ENCODE measurements around the gene SBSN. TPM values are rescaled to one million over a fixed set of nuclear protein-coding genes. Genes with fewer than 3 reads are reported as not detected.

SBSN gene
- polyA plus RNA-seq, 1 donor, result not detected

DNA sequence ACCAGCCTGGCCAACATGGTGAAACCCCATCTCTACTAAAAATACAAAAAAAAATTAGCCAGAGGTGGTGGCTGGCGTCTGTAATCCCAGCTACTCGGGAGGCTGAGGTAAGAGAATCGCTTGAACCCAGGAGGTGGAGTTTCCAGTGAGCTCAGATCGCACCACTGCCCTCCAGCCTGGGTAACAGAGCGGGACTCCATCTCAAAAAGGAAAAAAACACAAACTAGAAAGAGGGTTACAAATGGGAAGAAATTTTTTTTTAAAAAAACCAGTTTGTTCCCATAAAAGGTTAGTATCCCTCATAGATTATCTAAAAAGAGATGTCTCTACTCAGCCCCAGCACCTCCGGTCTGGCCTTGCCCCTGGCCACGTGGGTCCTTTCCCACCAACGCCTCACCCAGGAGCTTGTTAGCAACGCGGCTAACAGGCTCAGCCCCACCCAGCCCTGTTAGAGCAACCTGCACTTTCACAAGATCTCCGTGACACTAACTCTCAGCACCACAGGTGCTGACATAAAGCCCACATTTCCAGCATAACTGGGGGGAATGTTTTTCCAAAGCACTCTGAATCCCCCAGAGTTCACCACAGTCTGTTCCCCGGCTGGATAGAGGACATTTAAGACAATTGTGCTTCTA, 19.0 kb downstream of the SBSN start:
- DNase-seq (ENCODE audit: low read depth), result no peak

DNA sequence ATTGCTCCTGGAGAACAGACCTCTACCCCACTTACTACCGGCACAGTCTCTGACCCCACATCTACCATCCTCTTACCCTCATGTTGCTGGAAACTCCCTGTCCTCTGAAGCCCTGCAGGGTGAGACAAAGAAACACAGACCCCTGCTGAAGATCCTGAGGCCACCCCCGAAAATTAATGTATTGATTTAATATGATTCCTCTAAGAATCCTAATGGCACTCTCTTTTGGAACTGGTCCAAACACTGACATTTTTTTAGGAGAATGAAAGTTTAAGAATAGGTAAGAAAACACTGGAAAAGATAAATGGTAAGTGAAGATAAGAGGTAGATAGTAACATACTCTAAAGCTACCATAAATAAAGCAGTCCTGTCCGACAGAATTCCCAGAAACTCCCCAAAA, 20.0 kb downstream of the SBSN start:
- no peak for DNase-seq (ENCODE audit: low read depth)

DNA sequence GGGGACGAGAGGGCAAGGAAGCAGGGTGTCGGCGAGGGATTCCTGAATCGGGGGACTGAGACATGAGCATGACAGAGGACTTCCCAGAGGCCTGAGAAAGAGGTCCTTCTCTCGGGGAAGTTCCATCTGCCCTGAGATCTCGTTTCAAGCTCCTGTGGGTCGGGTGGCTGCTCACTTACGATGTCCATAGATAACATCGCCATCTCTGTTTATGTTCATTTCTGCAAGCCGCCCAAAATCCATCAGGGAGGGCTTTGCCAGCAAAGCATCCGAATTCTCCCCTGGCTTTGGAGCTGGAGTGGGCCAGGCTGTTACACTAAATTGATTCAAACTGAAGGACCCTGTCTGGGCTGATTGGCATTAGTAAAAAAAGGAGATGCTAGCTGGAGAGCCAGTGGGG, 20.6 kb downstream of the SBSN start:
- no peak for DNase-seq (ENCODE audit: low read depth)

DNA sequence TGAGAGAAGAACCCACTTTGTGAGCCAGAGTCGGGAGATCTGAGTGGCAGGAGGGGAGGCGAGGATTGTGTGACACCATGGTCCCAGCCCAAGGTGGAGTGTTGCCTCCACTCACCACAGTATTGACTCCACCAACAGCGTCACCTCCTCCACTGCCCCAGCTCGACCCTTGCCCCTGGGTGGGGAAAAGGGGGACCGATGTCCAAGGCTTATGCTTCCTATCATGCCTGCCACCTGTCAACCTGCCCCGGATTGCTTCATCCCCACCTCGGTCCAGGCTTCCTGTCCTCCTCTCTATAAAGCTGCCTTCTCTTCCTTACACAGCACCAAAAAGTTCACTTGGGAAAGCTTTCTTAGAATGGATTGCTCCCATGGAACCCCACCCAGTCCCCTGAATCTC, 22.1 kb downstream of the SBSN start:
- DNase-seq (ENCODE audit: low read depth), result no peak

DNA sequence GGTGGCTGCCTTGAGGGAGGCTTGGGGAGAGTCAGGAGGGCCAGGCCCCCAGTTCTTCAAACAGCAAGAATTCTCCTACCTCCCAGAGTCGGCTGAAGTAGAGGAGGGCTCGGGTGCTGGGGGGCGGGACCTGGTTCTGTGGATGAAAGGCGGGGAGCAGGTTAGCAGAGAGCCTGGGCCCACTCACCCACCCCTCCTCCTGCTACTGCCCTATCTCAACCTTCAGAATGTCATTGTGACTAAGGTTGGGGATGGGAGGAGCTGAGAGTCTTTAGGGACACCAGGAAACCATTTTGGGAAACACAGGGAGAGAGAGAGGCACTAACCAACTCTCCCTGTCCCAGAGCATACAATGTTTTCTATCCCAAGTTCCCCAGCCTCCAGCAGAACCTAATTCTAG, 25.4 kb downstream of the SBSN start:
- DNase-seq (ENCODE audit: low read depth), result no peak

DNA sequence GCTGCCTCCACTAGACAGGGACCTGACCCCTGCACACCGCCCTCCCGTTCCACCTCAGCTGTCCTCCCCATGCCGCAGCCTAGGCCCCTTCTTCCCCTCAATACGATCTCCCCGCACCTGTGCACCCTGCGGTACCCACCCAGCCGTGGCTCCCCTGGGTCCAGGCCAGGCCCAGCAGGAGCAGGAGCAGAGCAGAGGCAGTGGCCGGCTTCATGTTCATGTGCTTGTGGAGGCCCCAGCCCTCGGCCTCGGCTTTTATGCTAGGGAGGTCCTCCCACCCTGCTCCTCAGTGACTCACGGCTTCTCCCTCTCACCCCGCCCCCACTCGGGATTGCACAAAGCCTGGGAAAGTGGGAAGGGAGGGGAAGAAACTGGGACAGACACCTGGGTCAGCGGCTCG, 26.4 kb downstream of the SBSN start:
- DNase-seq (ENCODE audit: low read depth), result no peak

DNA sequence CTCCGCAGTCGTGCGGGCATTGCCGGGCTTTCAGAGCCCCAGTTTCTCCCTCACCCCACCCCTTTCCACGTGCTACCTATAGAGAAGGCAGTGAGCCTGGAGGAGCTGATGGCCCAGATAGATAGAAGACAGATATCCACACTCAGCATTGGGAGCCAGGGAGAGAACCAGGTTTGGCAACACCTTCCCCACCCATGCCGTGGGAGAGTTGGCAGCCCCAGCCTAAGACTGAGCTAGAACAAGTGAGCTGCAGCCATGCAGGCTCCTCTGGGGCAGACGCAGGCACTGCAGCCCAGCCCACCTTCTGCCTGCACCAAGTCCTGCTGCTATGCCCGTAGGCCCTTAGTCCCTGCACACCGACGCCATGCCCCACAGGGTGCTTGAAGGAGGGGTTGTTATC, 27.5 kb downstream of the SBSN start:
- no peak for DNase-seq (ENCODE audit: low read depth)

DNA sequence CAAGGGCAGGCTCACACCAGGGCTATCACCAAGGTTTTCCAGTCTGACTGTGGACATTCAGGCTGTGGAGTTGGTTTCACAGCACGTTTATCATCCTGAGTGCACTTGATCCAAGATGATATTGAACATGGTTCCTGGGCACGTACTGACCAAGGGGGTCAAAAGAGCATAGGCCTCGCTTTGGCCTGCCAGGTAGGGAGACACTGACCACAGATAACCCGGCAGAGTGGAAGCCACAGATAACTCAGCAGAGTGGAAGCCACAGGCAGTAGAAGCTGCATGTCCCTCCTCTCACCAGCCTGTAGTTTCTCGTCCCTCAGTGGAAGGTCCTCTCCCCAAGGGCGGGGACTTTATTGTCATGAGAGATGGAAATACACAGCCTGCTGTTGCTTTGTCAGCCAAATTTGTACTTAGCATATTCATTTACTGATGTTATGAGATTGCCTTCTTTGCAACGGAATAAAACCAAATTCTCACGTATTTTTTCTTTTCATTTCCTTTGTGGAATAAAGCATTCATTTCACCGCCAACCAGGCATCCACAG, 29.1 kb downstream of the SBSN start:
- DNase-seq (ENCODE audit: low read depth), result no peak

DNA sequence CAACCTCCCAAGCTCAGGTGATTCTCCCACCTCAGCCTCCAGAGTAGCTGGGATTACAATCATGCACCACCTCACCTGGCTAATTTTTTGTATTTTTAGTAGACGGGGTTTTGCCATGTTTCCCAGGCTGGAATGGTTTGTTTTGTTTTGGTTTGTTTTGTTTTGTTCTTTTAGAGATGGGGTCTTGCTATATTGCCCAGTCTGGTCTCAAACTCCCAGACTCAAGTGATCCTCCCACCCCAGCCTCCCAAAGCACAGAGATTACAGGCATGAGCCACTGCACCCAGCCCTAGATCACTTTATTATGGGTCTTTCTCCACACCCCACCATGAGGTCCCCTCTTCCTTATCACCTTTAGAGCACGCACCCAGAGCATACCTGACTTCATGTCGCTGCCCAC, 29.9 kb downstream of the SBSN start:
- no peak for DNase-seq (ENCODE audit: low read depth)

DNA sequence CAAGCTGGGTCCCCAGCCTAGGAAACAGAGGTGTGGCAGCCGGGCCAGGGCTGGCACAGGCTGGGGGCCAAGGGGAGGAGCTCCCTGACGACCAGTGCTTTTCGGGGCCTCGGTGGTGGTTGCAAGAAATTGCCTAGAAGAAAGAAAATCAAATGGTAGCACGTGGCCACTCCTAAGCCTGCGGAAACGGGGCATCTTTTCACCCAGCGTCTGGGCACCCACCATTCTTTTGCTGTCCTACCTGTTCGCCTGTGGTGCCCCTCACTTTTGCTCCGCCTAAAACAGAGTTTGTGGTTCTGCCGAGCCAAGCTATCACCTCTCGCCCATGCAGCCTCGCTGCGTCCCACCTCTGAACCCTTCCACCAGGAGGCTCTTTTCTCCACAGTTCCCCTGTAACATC, 30.7 kb downstream of the SBSN start:
- DNase-seq (ENCODE audit: low read depth), result no peak

DNA sequence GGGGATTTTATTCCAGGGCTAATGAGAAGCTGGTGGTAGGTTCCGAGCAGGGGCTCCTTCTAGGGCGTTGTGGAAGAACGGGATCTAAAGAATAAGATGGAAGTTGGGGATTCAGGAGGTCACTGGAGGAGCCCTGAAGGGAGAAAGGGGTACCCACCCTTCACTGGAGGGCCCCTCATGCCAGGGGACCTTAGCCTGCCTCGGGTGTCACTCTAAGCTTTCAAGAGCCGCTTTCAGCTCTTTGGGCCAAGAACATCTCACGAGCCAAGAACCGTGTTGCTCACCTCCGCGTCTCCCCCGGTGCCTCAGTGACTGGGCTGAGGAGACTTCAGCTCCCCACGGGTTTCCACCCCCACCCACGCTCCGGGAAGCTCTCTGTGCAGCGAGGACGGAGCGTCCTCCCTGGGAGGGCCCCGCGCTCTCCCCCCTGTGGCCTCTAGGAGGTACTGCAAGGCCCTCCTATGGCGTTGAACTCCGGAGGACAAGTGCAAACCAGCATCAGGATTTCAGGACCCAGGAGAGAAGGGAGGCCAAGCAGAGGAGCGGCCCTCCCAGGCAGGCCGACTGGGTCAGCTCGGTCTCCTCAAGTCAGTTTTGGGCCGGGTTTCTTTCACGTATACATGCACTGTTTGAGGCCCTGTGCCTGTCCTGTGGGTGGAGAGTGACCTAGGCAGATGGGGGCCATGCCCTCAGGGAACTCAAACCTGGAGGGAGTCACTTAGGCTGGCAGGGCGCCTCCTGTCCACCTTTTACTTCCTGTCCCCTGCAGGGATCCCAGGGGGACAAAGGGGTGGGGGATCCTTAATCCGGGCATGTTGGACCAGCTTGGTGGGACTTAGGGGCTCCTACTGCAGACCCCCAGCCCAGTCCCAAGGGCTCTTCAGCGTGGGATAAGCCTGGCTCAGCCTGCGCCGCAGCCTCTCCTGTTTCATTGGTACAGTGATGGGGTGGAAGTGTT, 32.7 kb downstream of the SBSN start:
- no peak for DNase-seq (ENCODE audit: low read depth)

DNA sequence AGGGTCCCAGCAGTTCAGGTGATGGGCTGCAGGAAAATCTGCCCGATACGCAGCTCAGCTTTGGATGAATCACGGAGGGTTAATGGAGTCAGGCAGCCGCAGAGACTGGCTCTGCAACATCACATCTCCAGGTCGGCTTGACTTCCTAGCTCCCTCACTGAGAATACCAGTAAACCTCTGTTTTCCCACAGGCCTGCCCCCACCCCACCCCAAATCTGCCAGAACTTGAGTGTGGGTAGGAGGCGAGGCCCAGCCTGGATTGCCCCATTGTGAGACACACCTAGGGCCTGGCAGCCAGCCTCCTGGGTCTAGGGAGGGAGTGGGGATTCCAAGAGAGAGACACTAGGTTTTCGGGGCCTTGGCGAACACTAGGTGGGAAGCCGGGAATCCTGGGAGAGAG, 34.1 kb downstream of the SBSN start:
- no peak for DNase-seq (ENCODE audit: low read depth)

DNA sequence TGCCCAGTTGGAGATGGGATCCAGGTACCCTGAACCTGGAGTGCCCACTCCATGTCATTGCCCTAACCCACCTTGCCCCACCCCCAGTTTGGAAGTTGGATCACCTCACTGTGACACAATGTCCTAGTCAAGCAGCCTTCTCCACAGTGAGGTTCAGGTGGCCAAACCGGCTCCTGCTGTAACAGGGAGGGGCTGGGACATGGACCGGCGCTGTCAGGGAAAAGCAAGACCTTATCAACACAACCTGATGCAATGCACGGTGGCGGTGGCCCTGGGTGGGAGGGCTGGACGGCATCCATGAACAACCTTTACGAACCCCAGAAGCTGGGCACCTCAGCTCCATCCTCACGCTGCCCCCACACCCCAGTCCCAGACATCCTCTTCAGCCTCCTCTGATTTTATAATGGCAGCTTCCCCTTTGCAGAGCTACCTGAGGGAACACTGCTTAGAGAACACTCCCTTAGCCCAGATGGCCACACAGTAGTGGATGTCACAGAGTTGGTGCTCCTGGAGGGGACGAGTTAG, 36.2 kb downstream of the SBSN start:
- no peak for DNase-seq (ENCODE audit: low read depth)

DNA sequence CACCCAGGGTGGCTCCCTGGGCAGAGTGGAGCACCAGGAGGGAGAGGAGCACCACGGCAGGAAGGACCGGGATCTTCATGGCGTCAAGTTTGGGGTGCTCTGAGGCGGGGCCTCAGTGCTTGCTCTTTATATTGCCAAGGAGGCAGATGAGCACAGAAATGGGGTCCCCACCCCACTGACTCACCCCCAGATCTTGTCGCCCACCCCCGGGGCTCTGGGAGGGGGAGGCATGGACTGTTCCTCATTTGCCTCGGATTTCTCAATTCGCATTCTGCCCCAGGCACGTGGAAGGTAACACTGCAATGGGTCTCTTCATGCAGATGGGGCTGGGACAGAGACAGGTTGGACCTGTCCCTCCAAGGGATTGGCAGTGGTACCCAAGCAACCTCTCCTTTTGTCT, 37.7 kb downstream of the SBSN start, which contains the start of gene KRTDAP:
Gene KRTDAP (minus strand): TSS at position 101 of the 400 bp plus-strand sequence. CDS start 22 bp downstream, at position 79.
- DNase-seq (ENCODE audit: low read depth), result no peak

DNA sequence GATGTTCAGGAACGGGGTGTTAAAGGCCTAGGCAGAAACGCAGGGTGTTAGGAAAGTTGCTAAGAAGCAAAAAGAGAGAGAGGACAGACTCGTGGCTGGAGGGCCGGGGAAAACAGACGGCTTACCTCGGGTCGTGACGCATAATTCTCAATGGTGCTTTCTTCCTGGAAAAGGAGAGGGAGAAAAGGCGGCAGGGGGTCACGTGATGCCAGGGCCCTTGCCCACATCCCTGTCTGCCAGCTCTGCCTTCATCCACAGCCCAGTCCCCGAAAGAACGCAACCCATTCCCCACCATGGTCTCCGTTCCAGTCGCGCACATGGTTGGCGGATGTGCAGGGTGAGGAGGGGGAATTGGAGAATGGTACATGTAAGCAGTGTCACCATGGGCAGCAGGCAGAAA, 39.4 kb downstream of the SBSN start:
- DNase-seq (ENCODE audit: low read depth), result no peak

DNA sequence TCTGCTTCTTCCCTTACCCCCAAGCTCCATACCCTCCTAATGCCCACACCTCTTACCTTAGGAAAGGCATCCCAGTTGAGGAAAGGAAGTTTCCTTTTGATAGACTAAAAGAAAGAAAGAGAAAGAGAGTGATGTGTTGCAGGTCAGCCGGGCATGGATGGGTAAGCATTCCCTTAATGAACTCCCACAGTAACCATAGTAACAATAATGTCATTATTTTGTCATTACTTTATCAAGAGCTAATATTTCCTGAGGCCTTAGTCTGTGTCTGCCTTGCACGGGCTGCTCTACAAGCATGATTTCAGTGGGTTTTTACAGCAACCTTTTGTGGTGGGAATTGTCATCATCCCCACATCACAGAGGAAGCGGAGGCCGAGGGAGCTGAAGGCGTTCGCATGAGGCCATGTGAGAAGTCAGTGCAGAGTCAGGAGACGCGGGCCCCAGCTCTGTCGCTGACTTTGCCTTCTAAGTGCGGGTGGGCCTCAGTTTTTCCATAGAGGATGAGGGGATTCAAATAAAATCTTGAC, 40.4 kb downstream of the SBSN start:
- DNase-seq (ENCODE audit: low read depth), result no peak

DNA sequence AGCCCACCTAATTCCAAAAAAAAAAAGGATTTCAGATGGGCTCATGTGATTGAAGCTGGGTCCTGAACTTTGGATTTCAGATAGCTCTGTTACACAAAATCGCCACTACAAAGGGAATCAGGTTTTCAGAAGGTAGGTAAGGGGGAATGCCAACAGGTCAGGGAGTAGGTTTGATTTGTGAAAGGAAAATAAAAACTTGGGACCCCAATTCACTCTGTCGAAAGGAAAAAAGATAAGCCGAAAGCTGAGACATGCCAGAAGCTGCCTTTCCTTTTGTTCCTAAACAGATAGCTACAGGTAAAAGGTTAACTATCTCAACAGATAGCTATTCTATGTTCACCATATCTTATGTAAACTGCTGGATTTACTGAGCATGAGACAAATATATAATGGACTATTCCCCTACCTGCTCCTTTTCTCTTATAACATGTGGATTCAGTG, 41.8 kb downstream of the SBSN start:
- no peak for DNase-seq (ENCODE audit: low read depth)

DNA sequence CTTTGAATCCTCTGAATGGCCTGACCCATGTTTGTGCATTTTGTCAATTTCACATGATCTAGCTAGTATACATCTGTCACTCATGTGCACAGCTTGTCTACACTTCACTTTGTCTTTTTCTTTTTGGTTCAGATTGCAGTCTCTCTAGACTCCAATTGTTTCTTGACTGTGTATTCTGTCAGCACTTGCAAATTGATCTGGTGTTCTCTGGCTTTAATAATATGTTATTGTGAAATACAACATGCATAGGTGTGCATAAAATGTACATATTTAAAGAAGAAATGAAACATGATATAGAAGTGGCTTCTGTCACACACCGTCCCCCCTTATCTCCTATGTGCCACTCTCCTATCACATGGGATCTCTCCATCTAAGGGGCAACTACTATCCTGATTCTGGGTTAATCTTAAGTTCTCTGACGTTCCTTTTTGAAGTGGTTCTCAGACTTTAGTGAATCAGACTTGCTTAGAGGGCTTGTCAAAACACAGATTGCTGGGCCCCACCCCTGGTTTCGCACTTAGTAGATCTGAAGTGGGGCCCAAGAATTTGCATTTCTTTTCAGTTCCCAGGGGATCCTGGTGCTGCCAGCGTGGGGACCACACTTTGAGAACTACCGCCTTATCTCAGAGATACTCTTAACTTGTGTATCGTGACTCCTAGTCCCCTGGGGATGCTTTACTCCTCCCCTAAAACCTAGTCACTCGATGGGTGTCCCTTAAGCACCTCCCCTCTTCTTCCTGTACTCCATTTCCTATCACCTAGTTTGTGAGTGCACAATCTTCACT, 43.7 kb downstream of the SBSN start:
- DNase-seq (ENCODE audit: low read depth), result no peak

DNA sequence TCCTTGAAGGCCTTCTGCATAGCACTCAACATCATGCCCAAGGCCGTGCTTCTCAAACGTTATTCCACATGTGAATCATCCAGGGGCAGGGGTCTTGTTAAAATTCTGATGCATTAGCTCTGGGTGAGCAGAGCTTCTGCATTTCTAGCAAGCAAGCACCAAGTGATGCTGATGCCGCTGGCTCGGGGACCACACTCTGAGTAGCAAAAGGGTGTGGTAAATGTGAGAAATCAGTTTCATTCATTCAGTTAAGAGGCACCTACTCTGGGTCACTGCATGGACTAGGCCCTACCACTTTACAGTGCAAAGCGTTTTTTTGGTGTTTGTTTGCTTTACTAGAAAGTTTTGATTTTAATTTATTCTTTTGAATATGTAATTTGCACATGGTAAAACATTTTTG, 45.0 kb downstream of the SBSN start:
- no peak for DNase-seq (ENCODE audit: low read depth)

DNA sequence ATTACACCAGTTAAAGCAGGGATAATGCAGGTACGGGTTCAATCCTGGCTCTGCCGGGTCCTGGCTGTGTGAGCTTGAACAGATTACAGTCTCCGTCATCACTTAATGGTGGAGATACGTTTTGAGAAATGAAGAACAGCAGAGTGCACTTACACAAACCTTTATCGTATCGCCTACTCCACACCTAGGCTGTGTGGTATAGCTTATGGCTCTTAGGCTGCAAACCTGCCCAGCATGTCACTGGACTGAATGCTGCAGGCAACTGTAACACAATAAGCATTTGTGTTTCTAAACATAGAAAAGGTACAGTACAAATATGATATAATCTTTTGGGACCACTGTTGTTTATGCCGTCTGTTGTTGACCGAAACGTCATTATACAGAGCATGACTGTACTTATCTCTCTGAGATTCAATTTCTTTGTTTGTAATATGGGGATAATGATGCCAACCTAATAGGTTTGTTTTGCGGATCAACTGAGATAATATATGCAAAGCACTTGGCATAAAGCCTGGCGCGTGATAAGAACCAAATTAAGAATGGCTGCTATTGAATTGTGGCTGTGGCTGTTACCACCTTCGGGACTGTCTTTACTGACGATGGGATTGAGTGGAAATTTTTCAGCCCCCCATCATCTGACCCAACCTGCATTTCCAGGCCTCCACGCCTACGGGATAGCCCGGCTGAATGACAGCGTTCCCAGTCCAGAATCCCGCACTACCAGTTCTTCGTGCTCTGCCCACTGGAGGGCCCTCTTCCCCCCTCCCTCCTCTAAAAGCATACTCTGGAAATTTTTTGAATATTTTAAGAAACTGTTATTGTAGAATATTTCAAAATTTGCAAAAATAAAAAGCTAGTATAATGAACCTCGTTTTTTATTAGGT, 49.1 kb downstream of the SBSN start:
- DNase-seq (ENCODE audit: low read depth), result no peak
